GM12878 (cell line): ENCODE measurements around the gene DNAI2.
A peak's percentile ranks its signal among the peaks of the same experiment; 100 is the strongest.

ENCODE experiments used
- CTCF ChIP-seq, 3 experiments: IDR thresholded peaks in 2 of 3; conservative IDR thresholded peaks in 1 of 3; 2 replicates each; pipeline ENCODE4 v1.5.1; 2011; ENCODE audit warnings: low read depth in 3 of 3, low read length in 3 of 3, mild to moderate bottlenecking in 3 of 3, control low read depth in 2 of 3, moderate library complexity in 2 of 3, inconsistent platforms in 1 of 3, mixed read lengths in 1 of 3; ENCODE audit not compliant: control insufficient read depth in 2 of 3, insufficient read depth in 1 of 3; ENCODE audit errors: extremely low read depth in 1 of 3
- EP300 ChIP-seq, 2 experiments: fragments of 150-350 bp in 1 of 2; IDR thresholded peaks; 2 replicates each; pipeline ENCODE4 v1.6.1; 2011 to 2012; ENCODE audit warnings: low read depth in 2 of 2, low read length in 2 of 2, borderline replicate concordance in 1 of 2, improper control_type of control experiment in 1 of 2, inconsistent platforms in 1 of 2; ENCODE audit not compliant: control insufficient read depth in 1 of 2
- ESRRA ChIP-seq: IDR thresholded peaks from 2 replicates; pipeline ENCODE4 v1.6.1; 2012; ENCODE audit warnings: mild to moderate bottlenecking, low read length, improper control_type of control experiment
- EZH2 ChIP-seq: IDR thresholded peaks from 2 replicates; pipeline ENCODE4 v1.6.1; 2012; ENCODE audit warnings: low read depth, mild to moderate bottlenecking, control low read depth, inconsistent platforms, low read length, borderline replicate concordance; ENCODE audit not compliant: control insufficient read depth
- HDAC6 ChIP-seq: fragments of 200-600 bp; sonication (generic); IDR thresholded peaks from one replicate; pipeline ENCODE4 v1.8.0; 2017; ENCODE audit warnings: antibody characterized with exemption; ENCODE audit not compliant: unreplicated experiment
- JUND ChIP-seq: IDR thresholded peaks from 2 replicates; pipeline ENCODE4 v1.6.1; 2012; ENCODE audit warnings: low read depth, mild to moderate bottlenecking, low read length, improper control_type of control experiment, moderate library complexity
- NRF1 ChIP-seq: conservative IDR thresholded peaks from 2 replicates; pipeline ENCODE4 v1.6.1; 2011; ENCODE audit warnings: mild to moderate bottlenecking, low read depth, low read length, improper control_type of control experiment
- TARDBP ChIP-seq: IDR thresholded peaks from 2 replicates; pipeline ENCODE4 v1.6.1; 2016; ENCODE audit warnings: borderline replicate concordance
- TCF12 ChIP-seq: IDR thresholded peaks from 2 replicates; pipeline ENCODE4 v1.6.1; 2011; ENCODE audit warnings: low read depth, mild to moderate bottlenecking, low read length

- TF ChIP-seq JUND (no peak), CTCF (IDR thresholded peaks at IDR 0.05 in 2 of 3, conservative IDR thresholded peaks at IDR 0.05 in 1 of 3; ENCODE audit: control insufficient read depth in 2 of 3, extremely low read depth in 1 of 3, insufficient read depth in 1 of 3, low read depth in 3 of 3, low read length in 3 of 3) (no peak), EZH2 (no peak), HDAC6 (no peak), EP300 (IDR thresholded peaks at IDR 0.05; ENCODE audit: borderline replicate concordance in 1 of 2, control insufficient read depth in 1 of 2, low read depth in 2 of 2, low read length in 2 of 2) (no peak), NRF1 (no peak), ESRRA (no peak), TCF12 (peak; percentile 71; the same call in 1 of the 2 replicates), TARDBP (no peak)
Measured at GRCh38 chr17:74332763-74333283, 58.8 kb downstream of the DNAI2 start.
